Adipocyte (in vitro differentiated cells): ENCODE measurements around the gene EIF2B2.

Experiments used
- DNase-seq: peaks from one replicate; pipeline ENCODE4 v3.0.0-alpha.2; 2015; ENCODE audit warnings: low read depth
- H3K27me3 ChIP-seq: replicated peaks from 2 replicates; pipeline ENCODE4 v1.7.0; 2013; ENCODE audit warnings: mild to moderate bottlenecking, low read length, moderate library complexity; ENCODE audit not compliant: control insufficient read depth, insufficient read depth
- H3K36me3 ChIP-seq: 2 replicates; pipeline ENCODE4 v1.7.0; 2013; ENCODE audit warnings: low read length, mild to moderate bottlenecking, moderate library complexity; ENCODE audit not compliant: control insufficient read depth, insufficient read depth, severe bottlenecking
- H3K4me1 ChIP-seq: 2 replicates; pipeline ENCODE4 v1.7.0; 2013; ENCODE audit warnings: mild to moderate bottlenecking, low read length, moderate library complexity; ENCODE audit not compliant: control insufficient read depth, insufficient read depth
- H3K4me3 ChIP-seq: 2 replicates; pipeline ENCODE4 v1.7.0; 2013; ENCODE audit warnings: mild to moderate bottlenecking, low read length, moderate library complexity
- H3K9ac ChIP-seq: 2 replicates; pipeline ENCODE4 v1.7.0; 2013; ENCODE audit warnings: mild to moderate bottlenecking, low read length, moderate library complexity
- H3K9me3 ChIP-seq: 2 replicates; pipeline ENCODE4 v1.7.0; 2013; ENCODE audit warnings: mild to moderate bottlenecking, low read length, moderate library complexity; ENCODE audit not compliant: control insufficient read depth

The EIF2B2 gene

DNA sequence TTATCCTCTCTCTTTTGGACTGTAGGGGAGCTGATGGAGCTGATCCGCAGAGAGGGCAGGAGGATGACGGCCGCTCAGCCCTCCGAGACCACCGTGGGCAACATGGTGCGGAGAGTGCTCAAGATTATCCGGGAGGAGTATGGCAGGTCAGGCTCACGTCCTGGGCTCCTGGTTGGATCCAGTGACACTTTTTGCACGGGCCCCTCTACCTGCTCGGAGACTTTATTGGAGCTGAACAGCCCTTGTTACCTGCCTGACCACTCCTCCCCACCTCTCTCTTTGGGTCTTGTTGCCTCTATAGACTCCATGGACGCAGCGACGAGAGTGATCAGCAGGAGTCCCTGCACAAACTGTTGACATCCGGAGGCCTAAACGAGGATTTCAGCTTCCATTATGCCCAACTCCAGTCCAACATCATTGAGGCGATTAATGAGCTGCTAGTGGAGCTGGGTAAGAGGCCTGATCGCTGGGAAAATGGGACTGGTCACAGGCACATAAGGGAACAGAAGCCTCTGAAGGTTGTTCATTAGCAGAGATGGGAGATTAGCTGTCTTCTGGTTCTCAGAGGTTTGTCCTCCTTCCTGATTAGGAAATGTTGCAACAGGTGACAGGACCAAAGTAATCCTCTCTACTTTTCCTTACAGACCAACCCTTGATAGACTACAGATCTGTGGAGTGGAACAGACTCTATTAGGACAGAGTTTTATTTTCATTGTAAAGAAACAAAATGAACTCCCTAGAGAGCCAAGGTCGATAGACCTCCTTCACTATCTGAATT is 718 bp downstream of the EIF2B2 start:
- no peaks in the 10 kb centered on the region for H3K27me3 ChIP-seq
- peak; percentile 22 for DNase-seq
- peaks cover 10% of the 10 kb centered on the region for H3K4me1 ChIP-seq
- peak overlapping the region; percentile 88 for H3K9ac ChIP-seq
- peaks cover 3% of the 10 kb centered on the region for H3K9me3 ChIP-seq
- H3K4me3 ChIP-seq, result peak overlapping the region; percentile 92
- peaks cover 35% of the 10 kb centered on the region for H3K36me3 ChIP-seq

DNA sequence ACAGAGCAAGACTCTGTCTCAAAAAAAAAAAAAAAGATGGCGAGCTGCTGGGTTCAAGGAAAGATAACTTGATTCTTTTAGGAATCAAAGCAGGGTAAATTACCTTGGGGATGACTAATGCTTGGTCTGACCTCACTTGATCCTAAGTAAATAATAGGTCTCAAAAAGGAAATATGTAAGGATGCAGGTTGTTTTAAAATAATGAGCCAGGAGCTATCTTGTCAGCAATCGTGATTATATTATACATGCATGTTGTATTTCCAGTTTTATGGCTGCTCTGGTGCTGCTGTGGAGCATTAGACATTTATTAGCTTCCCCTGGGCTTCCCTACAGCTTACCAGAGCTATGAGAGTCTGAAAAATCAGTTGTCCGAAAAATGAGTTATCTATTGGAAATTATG is 2.6 kb downstream of the EIF2B2 start:
- H3K9me3 ChIP-seq, result peaks cover 3% of the 10 kb centered on the region
- peaks cover 19% of the 10 kb centered on the region for H3K4me1 ChIP-seq
- no peaks in the 10 kb centered on the region for H3K27me3 ChIP-seq
- H3K36me3 ChIP-seq, result peaks cover 52% of the 10 kb centered on the region
- H3K9ac ChIP-seq, result no peak overlapping the region
- H3K4me3 ChIP-seq, result no peak overlapping the region
- no peak for DNase-seq

DNA sequence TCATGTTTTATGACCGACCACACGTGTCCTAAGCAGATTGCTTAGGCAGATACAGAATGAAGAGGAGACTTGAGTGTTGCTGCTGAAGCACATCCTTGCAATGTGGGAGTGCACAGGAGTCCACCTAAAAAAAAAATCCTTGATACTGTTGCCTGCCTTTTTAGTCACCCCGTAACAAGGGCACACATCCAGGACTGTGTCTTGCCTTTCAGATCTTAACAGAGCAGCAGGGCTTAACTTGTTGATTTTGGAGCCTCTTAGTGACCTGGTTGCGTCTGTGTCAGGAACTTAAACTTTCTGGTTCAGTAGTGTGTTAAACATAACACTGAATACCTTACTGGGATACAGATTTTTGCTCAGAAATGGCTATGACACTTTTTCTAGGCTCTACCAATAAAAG is 6.5 kb downstream of the EIF2B2 start:
- no peak for DNase-seq
- Histone ChIP-seq H3K27me3 (no peaks in the 10 kb centered on the region), H3K9ac (no peak overlapping the region), H3K36me3 (peaks cover 52% of the 10 kb centered on the region), H3K9me3 (no peaks in the 10 kb centered on the region), H3K4me1 (peaks cover 43% of the 10 kb centered on the region), H3K4me3 (no peak overlapping the region)

DNA sequence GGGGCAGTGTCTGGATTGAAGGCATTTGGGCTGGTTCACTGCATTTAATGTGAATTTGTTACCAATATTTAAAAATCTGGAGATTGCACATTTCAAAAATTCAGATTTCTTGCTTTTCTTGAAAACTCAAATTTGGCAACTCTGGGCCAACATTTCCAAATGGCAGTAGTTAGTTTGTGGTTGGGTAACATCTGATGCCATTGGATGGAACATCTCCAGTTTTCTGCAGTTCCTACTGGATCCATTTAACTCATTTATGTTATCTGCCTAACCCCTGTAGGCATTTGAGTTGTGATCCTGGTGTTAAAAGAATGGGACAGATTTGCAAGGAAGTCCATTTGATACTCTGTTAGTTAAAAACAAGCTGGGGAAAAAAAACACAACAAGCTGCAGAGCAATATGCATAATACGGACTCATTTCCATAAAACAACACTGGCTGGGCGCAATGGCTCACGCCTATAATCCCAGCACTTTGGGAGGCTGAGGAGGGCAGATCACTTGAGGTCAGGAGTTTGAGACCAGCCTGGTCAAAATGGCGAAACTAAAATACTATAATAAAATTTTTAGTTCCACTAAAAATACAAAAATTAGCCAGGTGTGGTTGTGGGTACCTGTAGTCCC is 7.9 kb downstream of the EIF2B2 start:
- no peaks in the 10 kb centered on the region for H3K9me3 ChIP-seq
- peaks cover 41% of the 10 kb centered on the region for H3K4me1 ChIP-seq
- no peak overlapping the region for H3K4me3 ChIP-seq
- no peaks in the 10 kb centered on the region for H3K27me3 ChIP-seq
- H3K9ac ChIP-seq, result peak overlapping the region; percentile 27
- H3K36me3 ChIP-seq, result peaks cover 53% of the 10 kb centered on the region
- peak; percentile 70 for DNase-seq

DNA sequence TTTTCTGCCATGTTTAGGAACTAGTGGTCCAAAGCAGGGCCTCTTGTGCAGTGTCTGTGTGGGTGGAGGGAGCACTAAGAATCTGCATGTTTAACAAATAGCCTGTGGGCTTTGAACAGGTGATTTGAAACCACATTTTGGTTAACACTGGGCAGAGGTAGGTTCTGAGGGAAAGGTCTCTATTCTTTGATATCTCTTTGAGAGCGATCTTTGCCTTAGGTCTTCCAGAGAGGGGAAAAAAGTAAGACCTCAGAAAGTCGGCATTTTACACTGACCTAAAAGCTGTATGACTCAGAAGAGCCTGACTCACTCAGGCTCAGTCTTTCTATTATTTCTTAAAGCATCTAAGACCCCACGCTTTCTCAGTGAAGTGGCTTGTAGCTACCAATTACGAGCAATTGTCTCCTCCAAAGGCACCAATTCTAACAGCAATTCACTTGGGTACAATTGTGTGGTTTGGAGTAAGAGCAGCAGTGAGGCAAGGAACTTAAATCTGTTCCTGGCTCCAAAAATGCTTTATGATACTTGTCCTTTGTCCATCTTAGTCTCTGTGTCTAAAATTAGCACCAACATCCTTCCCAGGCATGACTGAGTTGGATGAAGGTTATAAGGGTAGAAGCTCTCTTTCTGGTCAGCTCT is 8.8 kb downstream of the EIF2B2 start:
- H3K9ac ChIP-seq, result peak overlapping the region; percentile 70
- H3K4me1 ChIP-seq, result peaks cover 41% of the 10 kb centered on the region
- H3K4me3 ChIP-seq, result peak overlapping the region; percentile 56
- no peaks in the 10 kb centered on the region for H3K9me3 ChIP-seq
- peaks cover 53% of the 10 kb centered on the region for H3K36me3 ChIP-seq
- H3K27me3 ChIP-seq, result no peaks in the 10 kb centered on the region
- peak; percentile 68 for DNase-seq

DNA sequence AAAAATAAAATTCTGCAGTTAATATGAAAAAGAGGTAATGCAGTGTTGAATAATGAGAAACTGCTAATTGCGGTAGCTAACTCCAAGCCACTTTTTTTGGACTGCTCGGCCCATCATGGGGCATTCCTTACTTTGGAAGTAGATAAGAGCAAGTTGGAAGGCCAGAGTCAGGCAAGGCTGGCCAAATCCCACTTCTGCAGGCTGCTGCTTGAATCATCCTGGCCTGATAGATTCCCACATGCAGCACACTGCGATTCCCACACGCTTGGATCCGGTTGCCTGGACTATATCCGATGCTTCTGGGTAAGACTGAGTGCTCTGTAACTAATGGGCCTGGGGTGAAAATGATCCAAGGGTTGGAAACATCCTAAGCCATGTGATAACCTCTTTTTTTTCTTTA is 10.6 kb downstream of the EIF2B2 start:
- no peak for DNase-seq
- no peak overlapping the region for H3K9ac ChIP-seq
- H3K4me1 ChIP-seq, result peaks cover 41% of the 10 kb centered on the region
- H3K36me3 ChIP-seq, result peaks cover 50% of the 10 kb centered on the region
- no peaks in the 10 kb centered on the region for H3K9me3 ChIP-seq
- H3K27me3 ChIP-seq, result no peaks in the 10 kb centered on the region
- no peak overlapping the region for H3K4me3 ChIP-seq

DNA sequence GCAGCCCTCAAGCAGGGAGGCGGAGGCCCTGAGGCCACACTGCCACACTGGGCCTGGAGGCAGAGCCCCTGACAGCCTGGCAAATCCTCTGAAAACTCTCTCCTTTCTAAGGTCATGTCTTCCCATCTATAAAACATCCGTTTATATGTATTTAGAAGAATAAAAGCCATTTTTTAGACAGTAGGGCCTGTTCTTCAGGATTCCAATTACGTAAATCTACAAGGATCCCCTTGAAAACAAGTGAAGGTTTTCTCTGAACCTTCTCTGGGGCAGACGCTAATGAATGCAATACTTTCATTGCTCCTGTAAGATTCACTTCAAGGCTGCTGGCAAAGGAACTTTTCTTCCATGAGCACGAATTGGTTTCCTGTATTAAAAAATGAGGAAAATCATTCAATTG is 12.8 kb downstream of the EIF2B2 start:
- no peaks in the 10 kb centered on the region for H3K27me3 ChIP-seq
- H3K4me1 ChIP-seq, result peaks cover 31% of the 10 kb centered on the region
- no peak for DNase-seq
- H3K9ac ChIP-seq, result no peak overlapping the region
- H3K9me3 ChIP-seq, result no peaks in the 10 kb centered on the region
- peaks cover 49% of the 10 kb centered on the region for H3K36me3 ChIP-seq
- no peak overlapping the region for H3K4me3 ChIP-seq

DNA sequence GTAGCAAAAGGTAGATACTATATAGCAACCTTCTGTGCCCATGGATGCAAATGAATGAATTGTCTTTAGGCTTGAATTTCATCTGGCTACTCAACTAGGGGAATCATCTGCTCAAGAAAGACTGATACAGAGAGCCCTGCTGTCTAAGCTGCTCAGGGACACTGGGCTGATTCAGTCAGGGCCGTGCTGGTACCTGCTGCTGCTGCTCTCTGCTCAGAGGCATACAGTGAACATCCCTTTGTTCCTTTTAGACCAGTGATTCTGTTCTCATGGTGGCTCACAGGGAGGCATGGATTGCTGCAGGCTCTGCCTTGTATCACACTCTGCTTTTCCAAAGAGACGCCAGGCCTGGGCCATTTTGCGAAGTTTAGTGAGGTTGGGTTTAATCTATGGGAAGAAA is 14.1 kb downstream of the EIF2B2 start:
- Histone ChIP-seq H3K27me3 (no peaks in the 10 kb centered on the region), H3K4me3 (no peak overlapping the region), H3K4me1 (peaks cover 18% of the 10 kb centered on the region), H3K9me3 (no peaks in the 10 kb centered on the region), H3K36me3 (peaks cover 54% of the 10 kb centered on the region), H3K9ac (no peak overlapping the region)
- no peak for DNase-seq

DNA sequence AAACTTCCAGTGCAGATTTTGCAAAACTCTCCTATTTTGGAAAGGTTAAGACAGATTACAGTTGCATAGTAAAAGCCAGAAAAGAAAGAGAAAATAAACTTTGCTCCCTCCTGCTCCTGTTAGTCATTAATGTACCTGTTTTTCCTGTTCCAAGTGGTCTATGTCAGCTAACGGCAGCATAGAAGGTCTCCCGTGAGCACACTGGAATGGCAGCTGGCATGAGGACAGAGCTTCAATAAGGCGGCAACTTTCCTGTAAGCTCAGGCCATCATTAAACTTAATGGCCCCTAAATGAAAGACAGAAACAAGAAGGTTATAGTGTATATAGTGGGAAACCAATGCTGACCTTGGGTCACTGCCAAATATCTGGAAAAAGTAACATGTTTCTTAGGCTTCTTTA is 16.0 kb downstream of the EIF2B2 start:
- peaks cover 7% of the 10 kb centered on the region for H3K4me1 ChIP-seq
- H3K4me3 ChIP-seq, result no peak overlapping the region
- peaks cover 66% of the 10 kb centered on the region for H3K36me3 ChIP-seq
- no peak overlapping the region for H3K9ac ChIP-seq
- DNase-seq, result no peak
- H3K9me3 ChIP-seq, result no peaks in the 10 kb centered on the region
- H3K27me3 ChIP-seq, result no peaks in the 10 kb centered on the region

DNA sequence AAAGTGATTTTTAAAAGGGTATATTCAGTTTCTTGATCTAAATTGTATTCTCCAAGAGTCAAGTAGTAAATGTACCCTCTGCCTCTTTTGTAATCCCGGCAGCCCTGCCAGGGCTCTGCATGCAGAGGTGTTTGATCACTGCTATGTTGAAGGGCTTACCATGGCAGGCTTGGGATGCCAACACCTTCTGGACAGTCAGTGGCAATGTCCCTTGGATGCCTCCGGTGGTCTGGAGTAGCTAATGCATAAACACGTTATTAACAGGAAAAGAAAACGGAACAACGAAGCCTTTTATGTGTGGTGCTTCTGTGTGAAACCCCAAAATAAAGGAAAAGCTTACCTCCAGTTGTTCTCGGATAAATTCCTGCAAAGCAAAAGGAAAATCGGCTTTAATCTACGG is 19.9 kb downstream of the EIF2B2 start:
- H3K36me3 ChIP-seq, result peaks cover 45% of the 10 kb centered on the region
- DNase-seq, result no peak
- peaks cover 7% of the 10 kb centered on the region for H3K4me1 ChIP-seq
- no peak overlapping the region for H3K4me3 ChIP-seq
- no peaks in the 10 kb centered on the region for H3K27me3 ChIP-seq
- H3K9ac ChIP-seq, result no peak overlapping the region
- H3K9me3 ChIP-seq, result no peaks in the 10 kb centered on the region

DNA sequence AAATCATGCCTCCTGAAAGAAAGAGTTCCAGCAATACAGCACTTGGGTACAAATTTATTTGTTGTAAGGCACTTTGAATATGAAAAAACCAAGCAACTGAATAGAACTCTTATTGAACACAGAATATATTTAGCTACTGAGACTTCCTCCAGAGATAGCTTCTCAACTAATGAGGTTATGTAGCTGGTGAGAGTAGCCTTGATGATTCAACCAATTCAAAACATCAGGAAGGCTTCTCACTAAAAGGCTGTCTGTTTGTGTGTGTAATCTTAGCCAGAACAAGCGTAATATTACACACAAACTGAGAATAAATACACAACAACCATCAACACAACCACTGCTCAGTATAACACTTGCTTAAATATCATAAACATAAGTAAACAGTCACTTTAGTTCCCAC is 20.4 kb downstream of the EIF2B2 start:
- H3K36me3 ChIP-seq, result peaks cover 42% of the 10 kb centered on the region
- DNase-seq, result no peak

More for the DNA sequence above, 20.4 kb downstream of the EIF2B2 start:
- Histone ChIP-seq H3K4me3 (no peak overlapping the region), H3K27me3 (no peaks in the 10 kb centered on the region), H3K9ac (no peak overlapping the region), H3K9me3 (no peaks in the 10 kb centered on the region), H3K4me1 (peaks cover 7% of the 10 kb centered on the region)
